Stimulated activated naive CD8-positive, alpha-beta T cell treated with anti-CD3 and anti-CD28 coated beads, Interleukin-15, Interleukin-2, amounts not matched to agents 100 U/mL and 50 U/mL, for 24 hours (primary cell): ENCODE data around the gene SPPL2A.
"Not testable (repeated sequence)": the region's sequence is repeated elsewhere in the genome, so short reads cannot be mapped to it uniquely, and the experiment has no call there.

ENCODE experiments used
- ATAC-seq: fragments of 150-1000 bp; cut with Tn5 transposase; one replicate; pipeline ENCODE4 v1.10.0; 2021
- DNase-seq: peaks from one replicate; pipeline ENCODE4 v3.0.0; 2021

SPPL2A gene

GRCh38 chr15:50767332-50767861 lies 1.9 kb upstream of the SPPL2A start:
- no peak for DNase-seq
- ATAC-seq = no peak

DNA sequence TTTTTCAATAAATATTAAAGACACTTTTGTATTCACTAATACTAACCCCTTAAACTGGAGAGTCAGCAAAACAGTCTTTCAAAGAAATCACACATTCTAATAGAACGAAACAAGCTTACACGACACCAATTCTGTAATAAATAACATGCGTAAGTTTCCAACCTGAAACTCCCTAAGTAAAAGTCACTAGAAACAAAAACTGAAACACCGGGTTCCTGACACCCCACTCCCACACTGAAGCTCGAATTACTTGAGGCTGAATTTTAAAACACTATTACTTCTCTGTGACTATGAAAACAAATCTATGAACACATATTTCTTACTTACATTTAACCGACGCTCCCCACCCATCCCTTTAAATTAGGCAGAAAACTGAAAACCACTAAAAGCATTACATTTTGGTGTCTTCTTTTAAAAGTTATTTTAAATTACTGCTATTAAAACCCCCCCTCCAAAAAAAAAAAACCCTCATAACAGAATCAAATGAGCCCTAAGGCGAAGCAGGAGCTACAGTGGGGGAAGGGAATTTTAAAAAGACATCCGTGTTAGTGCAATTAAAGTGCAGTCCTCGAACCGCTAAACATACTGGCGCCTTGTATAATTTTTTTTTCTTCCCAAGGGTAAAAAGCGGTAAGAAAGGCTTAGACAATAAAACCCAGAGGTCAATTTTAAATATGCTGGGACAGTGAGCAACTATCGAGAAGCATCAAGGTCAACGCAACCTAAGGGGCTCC lies 878 bp downstream of the SPPL2A start:
- ATAC-seq (peak; percentile 24), DNase-seq (peak; percentile 24)

DNA sequence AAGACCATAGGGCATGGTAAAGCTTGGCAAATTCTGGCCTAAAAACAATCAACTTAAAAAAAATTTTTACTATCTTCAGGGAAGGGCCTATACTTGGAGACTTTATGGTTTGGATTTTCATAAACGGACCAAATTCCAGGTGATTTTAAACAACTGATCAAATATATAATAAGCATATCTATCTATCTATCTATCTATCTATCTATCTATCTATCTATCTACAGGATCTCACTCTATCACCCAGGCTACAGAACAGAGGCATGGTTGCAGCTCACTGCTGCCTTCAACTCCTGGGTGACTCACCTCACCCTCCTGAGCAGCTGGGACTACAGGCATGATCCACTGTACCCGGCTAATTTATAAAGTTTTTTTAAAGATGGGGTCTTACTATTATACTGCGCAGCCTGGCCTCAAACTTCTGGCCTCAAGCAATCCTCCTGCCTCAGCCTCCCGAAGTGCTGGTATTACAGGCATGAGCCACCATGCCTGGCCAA lies 6.7 kb downstream of the SPPL2A start:
- no peak for ATAC-seq

GRCh38 chr15:50753463-50753862 lies 12.0 kb downstream of the SPPL2A start:
- DNase-seq (no peak), ATAC-seq (no peak)

More for the DNA sequence above, 6.7 kb downstream of the SPPL2A start:
- no peak for DNase-seq

DNA sequence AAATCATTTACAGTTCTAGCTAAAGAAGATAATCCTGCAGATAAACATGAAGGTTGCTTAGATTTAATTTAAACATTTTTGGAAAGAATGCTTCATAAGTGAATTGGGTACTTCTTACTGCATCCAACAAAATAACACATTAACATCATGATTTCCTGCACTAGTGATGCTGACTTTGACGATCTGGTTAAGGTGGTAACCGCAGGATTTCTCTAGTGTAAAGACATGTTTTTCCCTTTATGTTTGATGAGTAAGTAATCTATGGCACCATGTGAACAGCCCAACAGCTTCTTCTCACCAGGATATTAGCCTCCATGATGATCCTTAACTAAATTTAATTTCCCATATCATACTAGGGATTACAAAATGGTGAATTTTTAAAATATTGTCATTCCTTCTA lies 14.1 kb downstream of the SPPL2A start:
- no peak for DNase-seq
- ATAC-seq = peak; percentile 49

DNA sequence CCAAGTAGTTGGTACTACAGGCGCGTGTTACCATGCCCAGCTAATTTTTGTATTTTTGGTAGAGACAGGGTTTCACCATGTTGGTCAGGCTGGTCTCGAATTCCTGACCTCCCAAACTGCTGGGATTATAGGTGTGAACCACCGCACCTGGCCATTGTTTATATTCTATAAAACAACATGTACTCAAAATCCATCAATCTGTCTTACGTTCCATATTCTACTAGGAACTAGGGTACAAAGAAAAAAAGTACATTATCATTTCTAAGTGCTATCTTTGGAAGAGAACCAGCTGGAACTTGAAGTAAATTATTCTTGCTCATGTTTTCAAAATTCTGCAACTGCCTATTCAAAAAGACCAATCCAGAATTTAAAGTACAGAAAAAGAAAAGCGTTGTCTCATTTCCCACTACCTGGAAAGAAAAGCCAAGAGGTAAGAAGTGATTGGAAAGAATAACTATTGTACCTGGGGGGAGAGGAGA lies 15.2 kb downstream of the SPPL2A start:
- no peak for ATAC-seq
- DNase-seq = no peak

- ATAC-seq (no peak), DNase-seq (no peak)
These were observed 18.0 kb downstream of the SPPL2A start for GRCh38 chr15:50747523-50747922.

DNA sequence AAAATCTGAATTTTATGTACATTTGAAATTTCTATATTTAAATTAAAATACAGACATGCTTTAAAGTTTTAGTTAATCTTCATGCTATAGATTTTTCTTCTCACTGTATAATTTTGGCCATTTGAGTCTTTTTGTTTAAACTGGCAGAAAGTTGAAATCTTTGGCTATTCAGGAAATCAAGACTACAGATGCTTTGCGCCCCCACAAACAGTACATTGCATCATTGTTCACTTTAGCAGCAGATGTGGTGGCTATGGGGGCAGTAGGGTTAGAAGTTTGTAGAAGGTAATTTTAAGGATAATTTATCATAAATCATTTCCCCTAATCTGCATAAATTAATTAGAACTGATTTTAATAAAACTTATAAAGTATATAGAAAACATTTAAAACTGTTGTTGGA lies 20.9 kb downstream of the SPPL2A start:
- no peak for ATAC-seq
- no peak for DNase-seq

DNA sequence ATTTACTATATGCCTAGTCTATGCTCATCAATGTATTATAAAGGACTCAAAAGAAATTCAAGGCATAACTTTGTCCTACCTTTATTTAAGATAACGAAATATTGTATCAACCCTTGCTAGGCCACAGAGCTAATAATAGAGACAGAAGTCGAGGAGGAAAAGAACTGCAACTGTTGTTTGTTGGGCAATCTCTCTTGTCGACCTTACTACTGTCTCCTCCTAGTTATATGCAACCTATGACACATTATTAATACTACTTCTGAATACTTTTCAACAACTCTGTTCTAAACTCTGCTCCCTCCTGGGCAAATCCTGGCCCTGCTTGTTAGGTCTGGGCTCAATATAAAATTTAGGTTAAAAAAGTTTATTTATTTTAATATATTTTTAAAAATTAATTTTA lies 24.6 kb downstream of the SPPL2A start:
- ATAC-seq (no peak), DNase-seq (no peak)

- ATAC-seq = no peak
- no peak for DNase-seq
These were observed 28.7 kb downstream of the SPPL2A start for GRCh38 chr15:50736823-50737222.

DNA sequence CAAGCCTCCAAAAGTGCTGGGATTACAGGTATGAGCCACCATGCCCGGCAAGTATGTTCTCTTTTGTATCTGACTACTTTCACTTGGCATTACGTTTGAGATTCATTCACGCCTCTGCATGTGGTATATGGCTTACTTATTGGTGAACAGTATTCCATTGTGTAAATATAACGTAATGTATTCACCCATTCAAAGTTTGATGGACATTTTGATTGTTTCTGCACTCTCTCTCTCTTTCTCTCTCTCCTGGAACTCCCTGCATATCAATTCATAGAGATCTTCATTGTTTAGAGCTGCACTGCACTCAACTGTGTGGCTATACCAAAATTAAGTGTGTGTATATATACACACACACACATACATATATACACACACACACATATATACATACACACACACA lies 30.4 kb downstream of the SPPL2A start:
- no peak for DNase-seq
- no peak for ATAC-seq

DNA sequence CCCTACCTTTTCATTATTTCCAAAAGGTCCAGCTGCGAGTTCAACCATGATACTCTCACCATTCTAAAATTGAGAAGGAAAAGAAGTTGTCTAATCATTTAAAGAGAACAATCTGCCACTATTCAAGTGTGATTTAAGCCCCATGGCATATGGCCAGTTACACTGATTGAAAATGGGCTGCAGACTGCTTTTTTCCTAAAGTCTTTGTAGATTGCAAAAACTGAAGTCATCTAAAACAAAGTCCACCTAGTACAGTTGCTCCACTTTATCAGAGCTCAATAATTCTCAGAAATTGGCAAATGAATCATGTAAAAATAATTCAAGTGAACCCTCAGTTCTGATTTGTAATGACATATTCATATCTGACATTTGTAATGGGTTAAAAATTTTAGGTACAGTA lies 39.2 kb downstream of the SPPL2A start:
- no peak for DNase-seq
- no peak for ATAC-seq

- ATAC-seq (no peak), DNase-seq (no peak)
These were observed 46.8 kb downstream of the SPPL2A start for GRCh38 chr15:50718700-50719125.

GRCh38 chr15:50712018-50712417 lies 53.5 kb downstream of the SPPL2A start:
- DNase-seq (no peak), ATAC-seq (no peak)

DNA sequence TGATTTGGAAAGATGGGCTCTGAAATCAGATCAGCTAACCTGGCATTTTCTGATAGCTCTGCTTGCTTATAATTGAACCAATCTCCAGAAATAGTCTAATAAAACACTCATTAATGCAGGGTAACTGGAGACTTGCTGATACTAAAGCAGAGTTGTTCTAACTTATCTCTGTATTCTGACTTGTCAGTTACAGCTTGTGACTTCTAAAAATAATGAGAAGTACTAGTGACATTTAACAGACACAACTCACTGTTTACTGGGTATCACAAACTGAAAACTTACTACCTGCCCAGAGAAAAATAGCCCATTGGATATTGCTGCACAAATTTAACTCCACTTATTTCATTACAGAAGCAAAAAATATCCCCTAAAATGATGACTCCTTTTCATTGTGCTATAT lies 54.9 kb downstream of the SPPL2A start:
- no peak for ATAC-seq
- DNase-seq = no peak

GRCh38 chr15:50707878-50708427 lies 57.6 kb downstream of the SPPL2A start:
- ATAC-seq = no peak

DNA sequence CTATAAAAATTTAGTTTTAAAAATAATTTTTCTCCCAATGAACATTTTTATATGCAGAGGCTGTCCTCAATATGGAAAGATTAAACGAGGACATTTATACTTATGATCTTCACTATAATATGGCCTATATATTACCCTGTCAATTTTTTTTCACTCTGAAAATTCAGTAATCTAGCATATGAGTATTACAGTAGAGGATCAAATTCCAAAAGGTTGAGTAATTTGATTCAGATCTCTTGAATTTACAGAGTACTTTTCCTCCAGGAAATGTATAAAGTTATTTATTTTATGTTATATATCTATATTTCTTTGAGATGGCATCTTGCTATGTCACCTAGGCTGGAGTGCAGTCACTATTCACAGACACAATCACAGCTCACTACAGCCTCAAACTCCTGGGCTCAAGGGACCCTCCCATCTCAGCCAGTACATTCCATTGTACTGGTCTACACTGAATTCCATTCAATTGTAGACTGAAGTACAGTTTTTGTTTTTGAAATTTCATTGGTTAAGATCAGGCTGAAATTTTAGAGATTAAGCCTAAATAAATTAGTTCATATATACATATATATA lies 62.7 kb downstream of the SPPL2A start:
- ATAC-seq (no peak), DNase-seq (no peak)

More at GRCh38 chr15:50707878-50708427, 57.6 kb downstream of the SPPL2A start:
- DNase-seq = no peak

GRCh38 chr15:50698101-50698500 lies 67.4 kb downstream of the SPPL2A start:
- ATAC-seq (no peak), DNase-seq (no peak)

- DNase-seq = no peak
- no peak for ATAC-seq
These were observed 68.3 kb downstream of the SPPL2A start for GRCh38 chr15:50697109-50697797.

DNA sequence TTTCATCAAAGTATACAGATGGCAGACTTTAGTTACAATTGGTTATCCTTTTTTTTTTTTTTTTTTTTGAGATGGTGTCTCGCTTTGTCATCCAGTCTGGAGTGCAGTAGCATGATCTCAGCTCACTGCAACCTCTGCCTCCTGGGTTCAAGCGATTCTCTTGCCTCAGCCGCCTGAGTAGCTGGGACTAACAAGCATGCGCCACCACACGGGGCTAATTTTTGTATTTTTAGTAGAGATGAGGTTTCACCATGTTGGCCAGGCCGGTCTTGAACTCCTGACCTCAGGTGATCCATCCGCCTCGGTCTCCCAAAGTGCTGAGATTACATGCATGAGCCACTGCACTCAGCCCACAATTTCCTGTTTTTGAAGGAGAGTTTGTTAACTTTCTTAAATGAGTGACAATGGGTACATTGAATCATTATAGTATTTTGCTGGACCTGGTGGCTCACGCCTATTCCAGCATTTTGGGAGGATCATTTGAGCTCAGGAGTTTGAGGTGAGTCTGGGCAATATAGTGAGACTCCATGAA lies 70.8 kb downstream of the SPPL2A start:
- not testable (repeated sequence) for ATAC-seq, DNase-seq

DNA sequence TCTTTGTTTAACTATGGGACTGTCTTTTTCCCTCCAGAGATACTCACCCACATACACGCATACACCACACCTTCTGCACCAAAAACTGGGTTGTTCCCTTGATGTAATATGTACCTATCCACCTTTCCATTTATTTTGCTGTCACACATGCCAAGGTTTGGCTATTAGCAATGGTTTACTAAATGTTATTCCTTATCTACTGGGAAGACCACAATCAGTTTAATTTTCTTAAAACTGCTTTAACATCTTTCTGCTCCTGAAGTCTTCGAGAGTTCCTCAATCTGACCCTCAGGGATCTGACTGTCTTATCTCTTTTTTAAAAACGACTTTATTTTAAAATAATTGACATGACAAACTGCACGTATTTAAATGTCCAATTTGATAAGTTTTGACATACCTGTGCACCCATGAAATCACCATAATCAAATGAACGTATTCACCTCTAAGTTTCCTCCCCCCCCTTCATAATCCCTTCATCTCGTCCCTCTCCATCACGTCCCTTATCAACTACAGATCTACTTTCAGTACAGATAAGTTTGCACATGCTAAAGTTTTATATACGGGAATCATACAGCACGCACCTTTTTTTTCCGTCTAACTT lies 78.1 kb downstream of the SPPL2A start:
- ATAC-seq = no peak
- DNase-seq = no peak
